GM19025 (cell line): ENCODE measurements around the gene PRKCH.
"Not testable (repeated sequence)": the region's sequence is repeated elsewhere in the genome, so short reads cannot be mapped to it uniquely, and the experiment has no call there.

Experiments
- ATAC-seq: cut with Tn5 transposase; IDR thresholded peaks from one replicate; pipeline ENCODE4 v1.9.1; 2021; ENCODE audit warnings: mild to moderate bottlenecking, low read depth, moderate library complexity; ENCODE audit not compliant: unreplicated experiment

Gene PRKCH

DNA sequence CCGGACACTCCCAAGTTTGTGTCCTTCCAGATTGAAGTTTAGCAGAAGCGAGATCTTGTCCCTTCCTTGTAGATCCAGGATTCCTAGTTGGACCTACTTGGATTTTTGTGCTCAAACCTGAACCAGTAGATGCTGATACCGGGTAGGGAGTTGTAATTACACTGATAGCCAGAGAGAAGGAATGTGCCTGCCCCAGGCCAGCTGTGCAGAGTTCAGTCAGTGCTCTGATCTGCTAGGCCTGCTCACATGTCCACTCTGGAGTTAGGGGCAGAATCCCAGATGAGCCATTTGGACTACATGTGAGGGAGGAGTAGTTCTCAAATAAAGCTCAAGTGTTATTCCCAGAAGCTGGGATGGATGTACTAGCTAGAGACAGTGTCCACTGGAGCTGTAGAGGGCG lies 65.7 kb downstream of the PRKCH start:
- ATAC-seq, result no peak

DNA sequence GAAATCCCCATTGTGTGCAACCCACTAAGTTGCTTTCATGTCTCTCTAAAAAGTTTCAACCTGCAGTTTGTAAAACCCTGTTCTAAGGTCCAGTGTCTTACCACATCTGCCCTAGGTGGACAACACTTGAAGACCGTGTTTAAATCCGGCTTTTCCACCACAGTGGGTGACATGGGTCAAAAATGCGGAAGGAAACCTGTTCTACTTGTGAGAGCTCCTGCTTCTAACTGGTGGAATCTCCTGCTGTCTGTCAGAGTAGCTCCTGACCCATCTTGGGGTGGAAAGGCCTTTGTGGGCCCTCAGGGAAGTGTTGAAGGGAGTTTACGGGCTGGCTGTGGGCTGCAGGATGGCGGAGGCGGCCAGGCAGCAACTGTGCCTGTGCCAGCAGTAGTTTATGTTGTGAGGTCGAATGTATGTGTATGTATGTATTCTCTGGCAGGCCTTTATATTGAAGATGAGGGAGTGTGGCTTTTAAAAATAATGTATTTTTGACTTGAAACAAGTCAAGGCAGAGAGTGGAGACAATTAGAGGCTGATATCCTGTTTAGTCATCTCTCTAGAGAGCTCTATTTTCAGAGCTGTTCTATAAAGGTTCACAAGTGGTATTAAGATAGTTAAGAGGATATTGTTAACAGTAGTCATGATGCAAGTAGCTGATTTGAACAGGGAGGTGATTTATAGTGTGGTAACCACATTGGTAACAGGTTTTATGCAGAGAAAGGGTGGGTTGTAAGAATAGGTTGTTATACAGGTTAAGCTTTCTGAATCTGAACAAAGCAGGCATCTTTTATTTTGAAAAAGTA lies 67.0 kb downstream of the PRKCH start:
- ATAC-seq, result no peak

DNA sequence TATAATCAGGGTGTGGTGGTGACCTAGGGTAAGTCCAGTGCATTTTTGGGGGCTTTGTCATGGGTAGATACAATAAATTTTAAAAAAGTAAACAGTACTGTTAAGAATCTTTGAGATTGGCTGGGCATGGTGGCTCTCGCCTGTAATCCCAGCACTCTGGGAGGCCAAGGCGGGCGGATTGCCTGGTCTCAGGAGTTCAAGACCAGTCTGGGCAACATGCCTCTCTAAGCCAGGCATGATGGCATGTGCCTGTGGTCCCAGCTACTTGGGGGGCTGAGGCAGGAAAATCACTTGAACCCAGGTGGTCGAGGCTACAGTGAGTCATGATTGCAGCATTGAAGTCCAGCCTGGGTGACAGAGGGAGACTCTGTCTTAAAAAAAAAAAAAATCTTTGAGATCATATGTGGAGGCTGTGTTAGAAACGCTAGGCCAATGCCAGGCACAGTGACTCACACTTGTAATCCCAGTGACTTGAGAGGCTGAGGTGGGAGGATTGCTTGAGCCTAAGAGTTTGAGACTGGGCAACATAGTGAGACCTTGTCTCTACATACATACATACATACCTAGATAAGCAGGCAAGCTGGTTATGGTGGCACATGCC lies 67.7 kb downstream of the PRKCH start:
- no peak for ATAC-seq

DNA sequence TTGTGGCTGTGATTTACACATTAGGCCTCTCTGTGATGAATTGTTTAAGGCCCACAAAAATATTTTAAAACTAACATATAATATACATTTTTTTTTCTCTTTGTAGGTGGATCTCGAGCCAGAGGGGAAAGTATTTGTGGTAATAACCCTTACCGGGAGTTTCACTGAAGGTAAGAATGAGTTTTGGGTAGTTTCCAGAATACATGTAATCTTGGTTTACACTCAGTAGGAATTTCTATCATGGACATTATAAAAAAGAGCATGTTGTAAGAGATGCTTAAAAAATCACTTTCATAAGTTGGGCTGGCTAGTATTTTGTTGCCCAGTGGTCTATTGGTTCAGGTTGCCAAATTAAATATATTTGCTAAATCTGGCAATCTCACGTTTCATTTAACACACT lies 69.7 kb downstream of the PRKCH start:
- no peak for ATAC-seq

DNA sequence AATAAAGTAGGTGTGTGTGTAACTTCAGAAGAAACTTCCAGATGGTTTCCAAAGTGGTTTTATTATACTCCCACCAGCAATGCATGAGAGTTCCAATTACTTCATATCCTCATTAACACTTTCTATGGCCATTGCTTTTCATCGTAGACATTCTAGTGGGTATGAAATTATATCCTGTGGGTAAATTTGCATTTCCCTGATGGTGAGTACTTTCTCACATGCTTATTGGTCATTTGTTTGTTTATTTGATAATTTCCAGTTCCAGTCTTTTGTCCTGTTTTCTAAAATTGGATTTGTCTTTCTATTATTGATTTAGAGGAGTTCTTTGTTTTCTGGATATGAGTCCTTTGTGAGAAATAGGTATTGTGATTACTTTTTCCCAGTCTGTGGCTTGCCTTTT lies 70.9 kb downstream of the PRKCH start:
- ATAC-seq, result no peak

DNA sequence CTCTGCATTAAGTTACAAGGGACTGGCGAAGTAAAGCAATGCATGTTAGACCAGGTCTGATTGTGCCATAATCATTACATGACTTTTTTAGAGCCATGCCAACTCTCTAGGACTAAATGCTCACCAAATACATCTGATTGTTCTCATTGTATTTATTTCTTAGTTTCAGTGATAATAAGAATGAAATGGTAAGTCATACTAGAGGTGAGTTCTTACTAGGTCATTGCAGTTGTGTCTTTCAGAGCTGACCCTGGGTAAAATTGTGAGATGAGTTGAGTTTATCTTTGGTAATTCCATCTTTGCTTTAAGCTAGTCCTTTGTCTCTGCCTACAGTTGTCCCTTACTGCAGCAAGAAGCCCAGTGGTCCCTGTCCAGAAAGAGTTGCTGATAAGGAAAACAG lies 73.2 kb downstream of the PRKCH start:
- no peak for ATAC-seq

DNA sequence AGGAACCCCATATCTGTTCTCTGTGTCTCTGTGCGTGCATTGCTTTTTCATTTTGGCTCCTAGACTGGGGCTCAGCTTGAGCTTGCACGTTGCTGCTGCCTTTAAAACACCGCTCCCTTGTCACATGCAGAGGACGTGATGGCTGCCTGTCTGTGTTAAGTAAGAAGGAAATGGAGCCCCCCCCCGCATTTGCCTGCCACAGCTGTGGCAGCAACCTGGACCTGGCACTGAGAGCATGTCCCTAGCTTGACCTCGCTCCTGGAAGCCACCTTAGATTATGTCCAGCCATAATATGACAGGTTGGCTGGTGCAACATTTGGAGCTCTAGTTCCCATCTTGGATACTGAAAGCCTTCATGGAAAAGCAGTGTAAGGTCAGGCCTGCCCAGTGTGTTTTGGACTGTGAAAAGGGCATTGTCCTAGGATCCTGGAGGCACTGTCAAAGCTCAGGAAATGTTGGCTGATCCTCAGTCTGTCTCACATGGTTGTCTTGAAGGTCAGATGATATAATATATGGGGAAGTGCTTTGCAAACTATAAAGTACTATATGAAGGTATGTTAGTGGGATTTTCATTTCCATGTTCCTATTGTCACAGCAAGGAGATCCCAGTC lies 73.8 kb downstream of the PRKCH start:
- ATAC-seq, result no peak

- ATAC-seq, result no peak
Observed at GRCh38 chr14:61396279-61396678, 74.9 kb downstream of the PRKCH start.

DNA sequence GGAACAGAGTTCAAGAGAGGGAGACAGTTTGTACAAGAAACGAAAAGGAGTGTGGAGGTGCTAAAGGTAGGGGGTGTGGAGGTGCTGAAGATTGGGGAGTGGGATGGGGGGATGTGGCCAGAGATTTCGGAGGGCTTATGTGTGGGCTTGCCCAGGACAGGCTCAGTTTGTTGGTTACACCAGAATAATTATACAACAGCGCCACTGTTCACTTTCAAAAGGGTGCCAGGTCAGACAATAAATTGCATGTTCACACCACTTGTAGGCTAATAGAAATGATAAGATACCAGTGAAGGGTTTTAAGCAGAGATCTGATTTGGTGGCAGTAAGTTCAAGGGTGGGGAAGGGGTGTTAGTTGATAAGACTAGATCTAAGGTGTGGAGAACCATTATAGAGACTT lies 75.3 kb downstream of the PRKCH start:
- no peak for ATAC-seq

GRCh38 chr14:61397615-61398014 lies 76.2 kb downstream of the PRKCH start:
- no peak for ATAC-seq

DNA sequence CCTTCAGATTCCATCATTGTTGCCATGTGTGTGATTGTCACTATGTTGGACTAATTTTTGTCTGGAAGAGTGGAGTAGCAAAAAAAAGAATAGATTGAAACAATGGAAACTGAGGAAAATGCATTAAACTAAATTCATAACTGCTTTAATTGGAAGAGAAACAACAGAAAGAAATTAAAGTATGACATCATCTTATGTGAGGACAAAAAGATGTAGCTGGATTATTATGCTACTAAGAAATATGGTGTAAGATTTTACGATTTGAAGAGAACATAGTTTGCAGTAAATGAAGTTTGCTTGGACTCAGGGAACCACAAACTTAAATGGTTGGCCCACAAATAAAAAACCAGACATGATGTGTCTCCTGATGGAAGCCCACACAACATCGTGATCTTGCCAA lies 76.8 kb downstream of the PRKCH start:
- no peak for ATAC-seq

GRCh38 chr14:61399365-61399764 lies 78.0 kb downstream of the PRKCH start:
- no peak for ATAC-seq

GRCh38 chr14:61401461-61401860 lies 80.1 kb downstream of the PRKCH start:
- ATAC-seq, result no peak

DNA sequence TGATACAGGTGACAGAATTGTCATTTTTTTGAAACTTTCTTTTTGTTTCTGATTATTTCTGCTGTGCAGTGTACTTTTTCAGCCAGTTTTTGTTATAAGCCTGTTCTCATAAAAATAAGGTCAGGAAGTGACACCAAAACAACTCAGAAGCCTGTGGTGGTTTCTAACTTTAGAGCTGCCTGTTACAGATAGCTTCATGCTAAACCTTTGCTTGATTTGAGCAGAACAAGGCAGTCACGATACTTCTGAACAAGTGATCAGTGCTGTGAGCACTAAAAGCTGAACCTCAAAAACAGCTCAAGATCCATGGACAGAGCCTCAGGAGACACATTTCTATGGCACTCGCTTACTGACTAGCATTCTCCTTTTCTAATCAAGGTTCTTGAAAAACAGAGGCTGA lies 82.0 kb downstream of the PRKCH start:
- ATAC-seq, result no peak

- ATAC-seq, result no peak
Observed at GRCh38 chr14:61404637-61405036, 83.3 kb downstream of the PRKCH start.

GRCh38 chr14:61406198-61406597 lies 84.8 kb downstream of the PRKCH start:
- ATAC-seq, result no peak

DNA sequence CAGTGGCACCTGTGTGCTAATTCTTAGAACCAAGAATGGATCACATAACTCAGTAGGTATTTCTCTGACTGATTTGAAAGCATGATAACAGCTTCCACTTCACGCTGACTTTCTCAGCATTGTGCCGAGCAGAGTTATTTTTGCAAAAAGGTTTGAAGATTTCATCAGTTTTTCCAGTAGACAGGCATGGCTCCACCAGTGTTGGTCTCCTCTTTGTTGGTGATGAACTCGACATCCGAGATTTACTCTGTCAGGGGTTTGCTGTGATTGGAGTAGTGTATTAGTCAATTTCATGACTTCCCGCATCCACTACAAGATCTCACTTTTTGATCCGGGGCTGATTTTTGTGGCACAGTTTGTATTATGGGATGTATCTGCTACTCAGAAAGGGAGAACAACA lies 85.3 kb downstream of the PRKCH start:
- no peak for ATAC-seq

DNA sequence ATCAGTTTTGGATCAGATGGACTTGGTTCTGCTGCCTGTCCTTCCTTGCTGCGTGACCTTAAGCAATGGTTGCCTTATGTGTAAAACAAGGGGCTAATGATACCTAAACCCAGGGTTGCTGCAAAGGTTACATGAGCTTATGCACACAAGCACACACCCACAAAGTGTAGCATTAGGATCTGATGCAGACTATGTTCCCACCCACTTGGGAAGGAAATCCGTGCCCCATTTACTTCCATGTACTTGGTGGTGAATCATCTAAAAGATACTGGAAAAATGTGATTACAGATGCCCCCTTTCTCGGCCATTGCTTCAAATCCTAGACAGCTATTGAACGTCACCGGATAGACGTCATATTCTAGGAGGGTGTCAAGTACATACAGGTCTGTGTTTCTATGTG lies 87.1 kb downstream of the PRKCH start:
- no peak for ATAC-seq

- ATAC-seq, result no peak
Observed at GRCh38 chr14:61409782-61410181, 88.4 kb downstream of the PRKCH start.

- ATAC-seq, result not testable (repeated sequence)
Observed at GRCh38 chr14:61415934-61416333, 94.6 kb downstream of the PRKCH start.

- no peak for ATAC-seq
Observed at GRCh38 chr14:61416591-61416990, 95.2 kb downstream of the PRKCH start.

- no peak for ATAC-seq
Observed at GRCh38 chr14:61417141-61417540, 95.8 kb downstream of the PRKCH start.
